Measurements from ENCODE around the gene PSMD1. TPM values are rescaled to one million over a fixed set of nuclear protein-coding genes. Genes with fewer than 3 reads are reported as not detected.

Gene PSMD1
- polyA plus RNA-seq, 1 donor (not counting 4 experiments of a cell fraction or from before 2014, with no cell fraction given) = 262 TPM

- Histone ChIP-seq H3K79me2 (ENCODE audit: control insufficient read depth, insufficient read depth, low read length) (peaks cover 8% of the 10 kb centered on the region), H3K27ac (ENCODE audit: control insufficient read depth, insufficient read depth, low read length) (no peak overlapping the region), H3K4me1 (ENCODE audit: control insufficient read depth, extremely low read depth, insufficient read depth, low read length) (peaks cover 2% of the 10 kb centered on the region), H2AFZ (ENCODE audit: control insufficient read depth, low read length) (no peak overlapping the region), H3K9me1 (ENCODE audit: control insufficient read depth, extremely low read depth, insufficient read depth, low read length) (no peaks in the 10 kb centered on the region), H4K20me1 (ENCODE audit: control insufficient read depth, extremely low read depth, insufficient read depth, low read length) (no peaks in the 10 kb centered on the region), H3K4me2 (ENCODE audit: control insufficient read depth, extremely low read depth, insufficient read depth, low read depth, low read length) (no peak overlapping the region), H3K9ac (ENCODE audit: control insufficient read depth, extremely low read depth, insufficient read depth, low read length) (no peak overlapping the region), H3K4me3 (ENCODE audit: control insufficient read depth in 2 of 3, extremely low read depth in 1 of 3, insufficient read depth in 2 of 3, low read depth in 1 of 3, low read length in 3 of 3) (no peak overlapping the region), H3K9me3 (ENCODE audit: control insufficient read depth, low read depth, low read length) (no peaks in the 10 kb centered on the region), H3K27me3 (ENCODE audit: control insufficient read depth, extremely low read depth, insufficient read depth, low read length) (no peaks in the 10 kb centered on the region), H3K36me3 (ENCODE audit: control insufficient read depth in 2 of 2, extremely low read depth in 1 of 2, insufficient read depth in 2 of 2, low read length in 2 of 2) (no peaks in the 10 kb centered on the region)
- DNase-seq (ENCODE audit: low read depth, low spot score) = no peak
- dilution Hi-C loops (cut with MboI; ENCODE audit: extremely low pct_ligation_motif_present, low sequenced_read_pairs) = no loop called here
- peak; percentile 70 for FAIRE-seq
- no peak for TF ChIP-seq CTCF (optimal IDR thresholded peaks at IDR 0.05 in 1 of 3, IDR thresholded peaks at IDR 0.05 in 1 of 3, conservative IDR thresholded peaks at IDR 0.05 in 1 of 3; ENCODE audit: extremely low read depth in 1 of 3, insufficient read depth in 2 of 3, low read length in 3 of 3)
- TF ChIP-seq EZH2 (IDR thresholded peaks at IDR 0.05; ENCODE audit: low read length) = no peak
Measured at GRCh38 chr2:231128541-231128940, 71.9 kb downstream of the PSMD1 start.

GRCh38 chr2:231129216-231129615 is 72.5 kb downstream of the PSMD1 start:
- dilution Hi-C loops (cut with MboI; ENCODE audit: extremely low pct_ligation_motif_present, low sequenced_read_pairs) = no loop called here
- Histone ChIP-seq H3K4me2 (ENCODE audit: control insufficient read depth, extremely low read depth, insufficient read depth, low read depth, low read length) (no peak overlapping the region), H4K20me1 (ENCODE audit: control insufficient read depth, extremely low read depth, insufficient read depth, low read length) (no peaks in the 10 kb centered on the region), H3K27me3 (ENCODE audit: control insufficient read depth, extremely low read depth, insufficient read depth, low read length) (no peaks in the 10 kb centered on the region), H3K36me3 (ENCODE audit: control insufficient read depth in 2 of 2, extremely low read depth in 1 of 2, insufficient read depth in 2 of 2, low read length in 2 of 2) (no peaks in the 10 kb centered on the region), H3K9ac (ENCODE audit: control insufficient read depth, extremely low read depth, insufficient read depth, low read length) (no peak overlapping the region), H3K27ac (ENCODE audit: control insufficient read depth, insufficient read depth, low read length) (no peak overlapping the region), H2AFZ (ENCODE audit: control insufficient read depth, low read length) (no peak overlapping the region), H3K4me1 (ENCODE audit: control insufficient read depth, extremely low read depth, insufficient read depth, low read length) (no peaks in the 10 kb centered on the region), H3K9me1 (ENCODE audit: control insufficient read depth, extremely low read depth, insufficient read depth, low read length) (no peaks in the 10 kb centered on the region), H3K4me3 (ENCODE audit: control insufficient read depth in 2 of 3, extremely low read depth in 1 of 3, insufficient read depth in 2 of 3, low read depth in 1 of 3, low read length in 3 of 3) (no peak overlapping the region), H3K9me3 (ENCODE audit: control insufficient read depth, low read depth, low read length) (no peaks in the 10 kb centered on the region), H3K79me2 (ENCODE audit: control insufficient read depth, insufficient read depth, low read length) (peaks cover 9% of the 10 kb centered on the region)
- DNase-seq (ENCODE audit: low read depth, low spot score) (no peak), FAIRE-seq (no peak)
- no peak for TF ChIP-seq EZH2 (IDR thresholded peaks at IDR 0.05; ENCODE audit: low read length)
- no peak for TF ChIP-seq CTCF (optimal IDR thresholded peaks at IDR 0.05 in 1 of 3, IDR thresholded peaks at IDR 0.05 in 1 of 3, conservative IDR thresholded peaks at IDR 0.05 in 1 of 3; ENCODE audit: extremely low read depth in 1 of 3, insufficient read depth in 2 of 3, low read length in 3 of 3)
